Stimulated activated naive CD8-positive, alpha-beta T cell treated with anti-CD3 and anti-CD28 coated beads, Interleukin-15, Interleukin-2, amounts not matched to agents 100 U/mL and 50 U/mL, for 24 hours (primary cell): ENCODE measurements around the gene CRY2.
"Not testable (repeated sequence)": the region's sequence is repeated elsewhere in the genome, so short reads cannot be mapped to it uniquely, and the experiment has no call there.

Experiments used
- ATAC-seq: fragments of 150-1000 bp; cut with Tn5 transposase; one replicate; pipeline ENCODE4 v1.10.0; 2021
- DNase-seq: peaks from one replicate; pipeline ENCODE4 v3.0.0; 2021

CRY2 gene

DNA sequence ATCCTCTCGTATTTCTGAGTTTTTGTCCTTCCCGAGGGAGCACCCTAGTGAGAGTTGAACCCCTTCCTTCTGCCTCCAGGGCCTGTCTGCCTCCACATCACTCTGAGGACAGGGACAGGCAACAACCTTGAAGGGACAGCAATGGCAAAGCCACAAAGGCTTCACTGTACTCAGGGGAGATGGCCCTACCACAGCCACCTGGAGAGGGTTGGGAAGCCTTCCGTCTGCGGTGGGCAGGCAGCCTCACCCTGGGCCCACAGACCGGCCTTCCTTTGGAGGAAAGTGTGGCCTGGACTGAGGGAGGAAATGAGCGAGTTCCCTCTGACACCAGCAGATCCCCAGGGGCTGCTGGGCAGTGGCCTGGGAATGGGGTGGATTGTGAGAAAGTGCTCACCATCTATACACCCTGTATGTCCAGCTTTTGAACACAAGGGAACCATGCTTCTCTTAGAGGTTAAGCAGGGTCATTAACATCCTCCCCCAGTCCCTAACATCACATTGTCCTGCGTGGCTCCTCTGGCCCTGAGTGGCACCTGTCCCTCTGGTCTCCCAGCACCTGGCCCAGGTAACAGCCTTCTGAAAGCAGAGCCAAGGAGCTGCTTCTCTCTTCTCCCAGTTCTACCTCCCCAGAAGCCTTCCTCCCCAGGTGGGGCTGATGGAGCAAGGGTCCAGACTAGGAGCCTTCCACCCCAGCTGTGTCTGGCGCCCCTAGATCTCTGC is 35.5 kb upstream of the CRY2 start:
- DNase-seq (no peak), ATAC-seq (no peak)

DNA sequence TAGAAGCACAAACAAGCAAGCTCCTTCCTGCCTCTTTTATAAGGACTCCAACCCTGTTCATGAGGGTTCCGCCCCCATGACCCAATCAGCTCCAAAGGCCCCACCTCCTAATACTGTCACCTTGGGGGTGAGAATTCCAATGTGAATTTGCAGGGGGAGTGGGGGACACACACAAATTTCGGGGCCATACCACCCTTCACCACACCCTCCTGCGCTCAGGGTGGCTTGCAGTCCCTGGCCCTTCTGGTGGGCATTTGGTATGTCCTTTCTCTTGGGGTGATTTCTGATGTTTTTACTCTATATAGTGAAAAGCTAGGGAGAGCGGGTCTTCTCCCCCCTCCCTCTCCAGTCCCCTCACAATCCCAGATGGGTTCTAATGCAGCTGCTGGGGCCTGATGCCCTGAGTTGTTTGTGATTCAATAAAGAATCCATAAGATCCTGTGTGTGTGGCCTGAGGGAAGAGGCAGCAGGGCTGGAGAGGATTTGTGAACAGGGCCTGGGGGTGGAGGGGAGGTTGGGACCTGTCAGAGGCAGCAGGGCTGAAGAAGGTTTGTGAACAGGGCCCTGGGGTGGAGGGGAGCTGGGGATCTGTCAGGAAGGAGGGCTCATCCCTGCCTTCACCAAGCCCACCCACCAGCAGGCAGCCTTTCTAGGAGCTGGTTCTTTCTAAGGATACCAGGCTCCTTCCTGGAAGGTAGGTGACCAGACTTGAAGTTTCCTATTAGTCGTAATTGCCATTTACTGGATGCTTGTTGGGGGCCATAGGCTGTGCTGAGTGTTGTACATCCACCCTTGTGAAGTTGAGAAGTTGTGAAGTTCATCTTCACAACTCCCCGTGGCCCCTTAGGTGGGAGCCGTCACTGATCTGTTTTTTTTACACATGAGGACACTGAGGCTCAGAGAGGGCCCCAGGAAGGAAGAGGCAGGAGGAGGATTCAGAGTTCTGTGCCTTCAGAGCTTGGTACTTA is 34.4 kb upstream of the CRY2 start:
- no peak for DNase-seq
- peak; percentile 51 for ATAC-seq

DNA sequence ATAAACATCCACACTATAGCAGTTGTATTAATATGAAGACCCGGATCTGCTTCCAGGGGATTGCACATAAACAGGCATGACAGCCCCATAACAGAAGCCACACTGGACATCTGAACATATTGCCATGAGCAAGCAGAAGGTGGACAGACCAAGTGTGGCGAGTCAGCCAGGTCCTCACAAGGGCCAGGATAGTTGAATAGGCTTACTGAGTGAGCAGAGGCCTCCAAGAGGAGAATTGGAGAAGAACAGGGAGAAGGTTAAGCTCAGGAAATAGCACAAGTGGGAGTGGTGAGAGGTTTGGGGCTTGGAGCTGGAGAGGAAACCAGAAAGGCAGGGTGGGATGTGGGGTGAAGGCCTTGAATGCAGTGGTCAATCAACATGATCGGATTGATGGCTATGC is 31.5 kb upstream of the CRY2 start:
- no peak for ATAC-seq
- DNase-seq, result no peak

DNA sequence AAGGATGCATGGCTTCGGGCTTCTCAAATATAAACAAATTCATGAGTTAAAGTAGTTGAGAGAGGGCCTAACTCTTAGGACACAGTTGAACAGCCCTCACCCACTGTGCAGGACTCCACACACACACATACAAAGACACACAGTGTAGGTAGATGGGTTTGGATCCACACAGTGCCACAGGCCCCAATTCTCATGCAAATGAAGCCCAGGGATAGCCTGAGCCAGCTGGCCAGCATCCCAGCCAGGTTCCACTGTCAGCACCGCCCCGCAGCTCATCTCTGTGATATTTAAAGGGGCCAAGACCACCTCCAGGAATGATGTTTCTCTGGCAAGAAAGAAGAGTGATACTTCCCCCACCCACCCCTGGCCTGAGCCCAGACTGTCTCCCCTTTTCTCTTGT is 30.7 kb upstream of the CRY2 start:
- ATAC-seq (no peak), DNase-seq (no peak)

DNA sequence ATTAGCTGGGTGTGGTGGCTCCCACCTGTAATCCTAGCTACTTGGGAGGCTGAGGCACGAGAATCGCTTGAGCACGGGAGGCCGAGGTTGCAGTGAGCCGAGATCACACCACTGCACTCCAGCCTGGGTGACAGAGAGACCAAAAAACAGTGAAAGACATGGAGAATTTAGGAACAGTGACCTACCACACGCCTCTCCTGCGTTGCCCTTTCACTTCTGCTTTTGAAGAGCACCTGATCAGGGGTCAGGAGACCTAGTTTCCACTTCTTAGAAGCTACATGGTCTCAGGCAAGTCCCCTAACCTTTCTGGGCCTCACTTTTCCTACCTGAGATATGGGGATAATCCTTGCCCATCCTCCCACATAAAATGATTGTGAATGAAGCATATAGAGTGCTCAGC is 30.1 kb upstream of the CRY2 start:
- no peak for DNase-seq
- no peak for ATAC-seq

DNA sequence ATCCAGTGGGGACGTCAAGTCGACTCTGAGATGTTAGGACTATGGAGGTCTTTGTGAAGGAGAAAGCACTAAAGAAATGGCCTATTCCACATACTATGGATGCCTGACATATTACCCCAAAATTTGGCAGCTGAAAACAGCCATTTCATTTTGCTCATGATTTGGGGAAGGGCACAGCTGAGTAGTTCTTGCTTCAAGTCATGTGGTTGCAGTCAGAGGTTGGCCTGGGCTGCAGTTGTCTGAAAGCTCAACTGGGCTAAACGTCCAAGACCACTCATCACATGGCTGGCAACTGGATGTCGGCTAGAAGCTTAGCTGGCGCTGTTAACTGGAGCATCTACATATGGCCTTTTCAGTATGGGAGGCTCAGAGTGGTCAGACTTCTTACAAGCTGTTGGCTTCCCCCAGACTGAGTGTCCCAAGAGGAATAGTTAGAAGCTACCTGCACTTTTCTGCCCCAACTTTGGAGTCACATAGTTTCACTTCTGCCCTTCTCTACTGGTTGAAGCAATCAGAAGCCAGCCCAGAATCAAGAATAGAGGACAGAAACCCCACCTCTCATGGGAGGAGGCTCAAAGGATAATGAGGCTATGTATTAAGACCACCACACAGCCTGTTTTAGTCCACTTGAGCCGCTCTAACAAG is 28.2 kb upstream of the CRY2 start:
- DNase-seq, result no peak
- ATAC-seq, result no peak

DNA sequence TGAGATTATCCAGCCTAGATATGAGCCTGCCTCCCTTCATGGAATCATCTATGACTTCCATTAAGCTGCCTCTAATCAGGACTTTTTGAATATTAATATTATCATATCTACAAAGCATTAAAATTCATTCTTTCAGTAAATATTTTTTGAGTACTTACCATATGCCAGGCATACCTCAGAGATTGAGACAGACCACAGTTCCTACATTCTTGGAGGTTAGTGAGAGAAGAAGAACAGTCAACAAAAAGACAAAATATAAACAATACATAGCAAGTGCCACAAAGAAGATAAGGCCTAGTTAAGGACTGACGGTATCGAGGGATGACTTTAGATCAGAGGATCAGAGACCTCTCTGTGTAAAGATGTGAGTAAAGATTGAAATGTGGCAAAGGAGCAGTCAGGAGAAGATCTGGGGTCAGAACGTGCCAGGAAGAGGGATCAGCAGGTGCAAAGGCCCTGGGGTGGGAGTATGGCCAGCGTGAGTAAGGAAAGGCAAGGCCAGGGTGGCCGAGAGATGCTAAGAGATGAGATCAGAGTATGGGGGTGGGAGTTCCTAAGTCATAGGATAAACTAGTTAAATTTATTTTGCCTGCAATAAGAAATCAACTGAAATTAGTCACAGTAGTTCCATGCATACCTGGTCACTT is 26.9 kb upstream of the CRY2 start:
- DNase-seq (no peak), ATAC-seq (no peak)

DNA sequence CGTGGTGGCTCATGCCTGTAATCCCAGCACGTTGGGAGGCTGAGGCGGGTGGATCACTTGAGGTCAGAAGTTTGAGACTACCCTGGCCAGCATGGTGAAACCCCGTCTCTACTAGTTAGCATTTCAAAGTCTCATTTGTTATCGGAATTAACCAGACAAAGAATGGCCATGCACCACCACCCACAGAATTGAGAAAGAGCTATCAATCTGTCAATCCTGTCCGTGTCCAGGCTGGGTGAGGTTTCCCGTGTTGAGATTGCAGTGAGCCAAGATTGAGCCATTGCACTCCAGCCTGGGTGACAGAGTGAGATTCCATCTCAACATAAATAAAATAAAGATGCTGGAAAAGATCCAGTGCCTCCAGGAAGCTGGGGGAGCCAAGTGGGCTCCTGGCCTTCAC is 20.8 kb upstream of the CRY2 start:
- not testable (repeated sequence) for ATAC-seq, DNase-seq

DNA sequence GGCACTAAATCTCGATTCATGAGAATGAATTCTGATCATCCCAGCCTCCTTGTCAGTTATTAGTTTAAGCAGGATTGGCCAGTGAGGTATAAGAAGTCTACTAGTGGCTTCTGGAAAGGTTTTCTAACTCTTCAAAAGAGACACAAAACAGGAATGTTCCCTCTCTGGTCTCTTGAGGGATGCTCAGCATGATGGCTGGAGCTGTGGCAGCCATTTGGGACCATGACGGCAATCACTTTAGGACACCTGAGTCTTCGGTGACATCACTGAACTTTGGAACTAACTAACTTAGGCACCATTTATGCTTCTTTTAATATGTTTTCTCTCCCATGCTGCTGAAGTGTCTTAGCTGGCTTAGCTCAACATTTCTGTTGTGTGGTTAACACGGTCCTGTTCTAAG is 20.2 kb upstream of the CRY2 start:
- DNase-seq, result no peak
- ATAC-seq, result no peak

DNA sequence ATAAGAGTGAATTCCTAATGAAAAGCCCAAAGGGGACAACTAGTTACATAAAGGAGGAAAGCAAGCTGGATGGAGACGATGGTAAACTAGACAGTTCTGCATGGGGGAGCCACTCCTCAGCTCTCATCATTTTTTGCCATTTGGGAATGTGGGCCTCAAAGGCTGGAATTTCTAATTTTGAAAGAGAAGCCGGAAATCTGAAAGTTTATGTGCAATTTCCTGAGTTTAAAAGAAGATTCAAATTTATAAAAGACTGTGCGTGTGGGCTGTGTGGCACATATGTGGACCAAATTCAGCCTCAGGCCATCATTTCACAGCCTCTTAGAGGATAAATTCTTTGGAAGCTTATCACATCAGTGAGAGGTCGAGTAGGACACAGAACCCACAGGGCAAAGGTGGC is 18.3 kb upstream of the CRY2 start:
- DNase-seq (no peak), ATAC-seq (no peak)

DNA sequence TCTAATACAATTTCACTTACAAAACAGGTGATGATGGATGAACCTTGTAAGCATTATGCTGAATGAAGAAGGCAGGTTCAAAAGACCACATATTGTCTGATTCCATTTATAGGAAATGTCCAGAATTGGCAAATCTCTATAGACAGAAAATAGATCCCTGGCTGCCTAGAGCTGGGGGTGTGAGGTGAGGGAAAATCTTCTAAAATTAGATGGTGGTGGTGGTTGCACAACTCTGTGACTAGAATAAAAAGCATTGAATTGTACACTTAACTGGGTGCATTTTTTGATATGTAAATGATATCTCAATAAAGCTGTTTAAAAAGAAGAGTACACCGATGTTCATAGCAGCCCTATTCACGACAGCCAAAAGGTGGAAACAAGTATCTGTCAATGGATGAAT is 16.7 kb upstream of the CRY2 start:
- DNase-seq (no peak), ATAC-seq (no peak)

DNA sequence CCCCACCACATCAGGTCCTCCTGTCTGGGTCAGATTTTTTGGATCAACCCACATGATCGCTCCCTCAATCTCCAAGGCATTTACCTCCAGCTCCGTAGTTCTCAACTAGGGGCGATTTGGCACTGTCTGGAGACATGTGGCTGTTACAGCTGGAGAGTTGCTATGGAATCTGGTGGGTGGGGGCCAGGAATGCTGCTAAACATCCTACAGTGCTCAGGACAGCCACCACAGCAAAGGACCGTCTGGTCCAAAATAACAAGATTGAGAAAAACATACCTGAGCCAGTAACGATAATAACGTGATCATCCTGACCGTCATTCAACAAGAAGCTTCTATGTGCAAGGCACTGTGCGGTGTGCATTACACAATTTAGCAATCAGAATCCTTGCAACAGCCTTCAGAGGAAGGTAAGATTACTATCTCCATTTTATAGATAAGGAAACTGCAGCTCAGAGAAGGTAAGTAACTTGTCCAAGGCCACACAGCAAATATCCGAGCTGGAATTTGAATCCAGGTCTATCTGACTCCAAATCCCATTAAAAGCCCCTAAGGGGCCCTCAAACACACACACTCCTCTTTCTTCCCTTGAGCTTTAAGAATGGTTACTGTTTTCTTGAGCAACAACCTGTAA is 14.3 kb upstream of the CRY2 start:
- DNase-seq, result no peak
- no peak for ATAC-seq

DNA sequence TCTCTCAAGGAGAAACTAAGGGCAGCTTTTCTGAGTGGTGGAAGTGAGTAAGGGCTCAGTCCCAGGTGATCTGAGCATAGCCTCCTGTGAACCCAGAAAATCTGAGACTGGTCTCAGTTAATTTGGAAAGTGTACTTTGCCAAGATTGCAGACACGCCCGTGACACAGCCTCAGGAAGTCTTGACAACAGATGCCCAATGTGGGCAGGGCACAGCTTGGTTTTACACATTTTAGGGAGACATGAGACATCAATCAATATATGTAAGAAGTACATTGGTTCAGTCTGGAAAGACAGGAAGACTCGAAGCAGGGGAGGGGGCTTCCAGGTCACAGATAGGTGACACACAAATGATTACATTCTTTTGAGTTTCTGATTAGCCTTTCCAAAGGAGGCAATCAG is 13.5 kb upstream of the CRY2 start:
- ATAC-seq, result no peak
- no peak for DNase-seq

DNA sequence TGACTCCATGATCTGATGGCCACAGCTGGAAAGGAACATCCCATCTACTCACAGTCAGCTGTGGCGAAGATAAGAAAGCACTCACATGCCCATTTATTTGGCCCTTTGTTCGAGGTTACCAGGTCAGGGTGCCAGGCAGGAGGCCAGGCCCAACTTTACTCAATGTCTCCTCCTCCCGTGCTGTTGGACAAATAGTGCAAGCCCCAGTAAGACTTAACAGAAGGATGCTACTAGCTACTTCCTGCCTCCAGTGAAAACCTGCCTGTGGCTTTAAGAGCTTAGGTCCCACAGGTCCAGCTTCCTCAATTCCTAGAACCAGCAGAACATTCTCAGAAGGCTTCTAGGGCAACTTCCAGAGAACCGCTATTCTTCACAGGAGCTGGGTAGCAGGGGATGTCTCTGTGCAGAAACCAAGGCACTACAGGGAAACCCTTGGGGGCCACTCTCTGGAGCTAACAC is 12.9 kb upstream of the CRY2 start:
- ATAC-seq (peak; percentile 55), DNase-seq (no peak)

DNA sequence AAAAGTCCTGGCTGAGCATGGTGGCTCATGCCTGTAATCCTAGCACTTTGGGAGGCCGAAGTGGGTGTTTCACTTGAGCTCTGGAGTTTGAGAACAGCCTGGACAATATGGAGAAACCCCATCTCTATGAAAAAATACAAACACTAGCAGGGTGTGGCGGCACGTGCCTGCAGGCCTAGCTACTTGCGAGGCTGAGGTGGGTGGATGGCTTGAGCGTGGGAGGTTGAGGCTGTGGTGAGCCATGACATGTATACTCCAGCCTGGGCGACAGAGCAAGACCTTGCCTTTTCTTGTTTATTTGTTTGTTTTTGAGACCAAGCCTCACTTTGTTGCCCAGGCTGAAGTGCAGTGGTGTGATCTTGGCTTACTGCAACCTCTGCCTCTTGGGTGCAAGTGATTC is 8.1 kb upstream of the CRY2 start:
- no peak for DNase-seq
- ATAC-seq, result no peak

DNA sequence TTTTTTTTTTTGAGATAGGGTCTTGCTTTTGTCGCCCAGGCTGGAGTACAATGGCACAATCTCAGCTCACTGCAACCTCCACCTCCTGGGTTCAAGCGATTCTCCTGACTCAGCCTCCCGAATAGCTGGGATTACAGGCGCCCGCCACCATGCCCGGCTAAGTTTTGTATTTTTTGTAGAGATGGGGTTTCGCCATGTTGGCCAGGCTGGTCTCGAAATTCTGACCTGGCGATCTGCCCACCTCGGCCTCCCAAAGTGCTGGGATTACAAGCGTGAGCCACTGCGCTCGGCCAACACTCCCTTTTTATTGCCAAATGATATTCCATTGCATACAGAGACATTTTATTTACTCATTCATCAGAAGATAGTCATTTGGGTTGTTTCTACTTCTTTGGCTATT is 7.0 kb upstream of the CRY2 start:
- ATAC-seq, DNase-seq: not testable (repeated sequence)

DNA sequence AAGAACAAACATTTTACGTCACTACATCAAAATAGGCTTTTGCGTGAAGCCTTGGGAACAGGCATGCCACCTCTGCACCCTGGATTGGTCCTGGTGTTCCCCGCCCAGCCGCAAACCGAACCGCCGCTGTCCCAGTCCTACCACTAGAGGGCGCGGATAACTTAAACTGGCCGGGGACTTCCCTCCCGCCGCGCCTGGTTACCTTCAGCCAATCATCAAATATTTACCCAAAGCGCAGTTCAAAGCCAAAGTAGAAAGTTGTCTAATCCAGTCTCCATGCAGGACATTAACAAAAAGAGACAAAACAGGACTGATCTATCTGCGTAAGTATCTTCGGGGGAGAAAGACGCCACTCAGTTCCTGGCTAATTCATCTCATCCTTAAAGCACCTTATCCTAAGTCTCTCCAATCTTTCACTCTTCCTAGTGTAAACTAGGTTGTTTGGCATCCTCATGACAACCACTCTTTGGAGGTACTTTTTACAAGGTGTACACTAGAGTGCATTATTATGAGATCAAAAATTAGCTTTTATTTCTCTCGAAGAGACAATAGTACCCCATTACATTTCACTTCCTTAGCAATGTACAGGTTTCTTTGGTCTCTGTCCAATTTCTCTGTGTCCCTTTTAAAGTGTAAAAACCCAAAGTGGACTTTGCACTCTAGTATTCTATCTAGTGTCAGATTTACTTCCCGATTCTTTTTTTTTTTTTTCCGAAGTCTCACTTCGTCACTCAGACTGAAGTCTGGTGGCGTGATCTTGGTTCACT is 3.9 kb upstream of the CRY2 start:
- ATAC-seq, result peak; percentile 44
- DNase-seq, result peak; percentile 88

DNA sequence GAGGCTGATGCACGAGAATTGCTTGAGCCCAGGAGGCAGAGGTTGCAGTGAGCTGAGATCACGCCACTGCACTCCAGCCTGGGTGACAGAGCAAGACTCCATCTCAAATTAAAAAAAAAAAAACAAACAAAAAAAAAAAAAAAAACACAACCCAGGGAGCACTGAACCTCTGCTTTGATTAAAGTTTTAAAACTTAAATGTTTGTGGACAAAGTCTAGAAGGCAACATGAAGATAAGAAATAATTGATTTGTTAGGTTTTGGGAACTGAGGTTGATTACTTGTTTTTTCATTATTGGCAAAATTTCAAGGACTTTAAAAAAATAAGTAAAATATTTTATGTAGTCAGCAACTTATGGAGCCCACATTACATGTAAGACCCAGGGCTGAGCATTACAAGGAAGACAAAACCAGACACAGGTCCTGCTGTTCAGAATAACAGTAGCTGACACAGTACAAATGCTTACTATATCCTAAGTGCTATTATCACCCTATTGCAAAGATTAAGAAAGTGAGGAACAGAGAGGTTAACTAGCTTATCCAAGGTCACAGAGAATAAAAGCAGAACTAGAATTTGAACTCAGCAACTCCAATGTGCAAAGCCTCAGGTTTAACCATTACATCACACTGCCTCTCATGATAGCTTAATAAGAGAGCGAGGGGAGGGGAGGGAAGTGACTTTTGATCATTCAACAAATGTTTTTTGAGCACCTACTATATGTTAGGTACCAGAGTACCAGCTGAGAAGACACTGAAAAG is 2.3 kb upstream of the CRY2 start:
- ATAC-seq (no peak), DNase-seq (no peak)

DNA sequence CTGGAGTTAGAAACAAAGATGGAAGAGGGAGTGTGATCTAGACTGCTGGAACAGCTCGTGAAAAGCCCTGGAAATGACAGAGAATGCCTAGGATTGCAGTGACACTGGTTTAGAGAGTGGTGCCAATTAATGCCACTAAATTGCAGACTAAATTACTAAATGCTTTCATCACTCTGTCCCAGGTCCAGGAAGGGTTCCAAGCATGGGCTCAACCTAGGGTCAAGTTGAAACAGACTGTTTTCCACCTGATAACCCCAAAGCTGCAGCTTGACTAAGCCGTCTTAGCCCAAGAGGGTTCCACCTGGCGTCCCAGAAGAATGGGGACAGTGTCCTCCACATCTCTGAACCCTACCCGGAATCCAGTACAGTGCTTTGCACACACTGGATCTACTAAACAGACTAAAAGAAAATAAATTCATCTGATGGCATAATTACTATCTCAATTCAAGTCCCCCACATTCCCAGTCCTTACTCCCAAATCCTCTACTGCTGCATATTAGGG is 1.1 kb upstream of the CRY2 start:
- ATAC-seq (no peak), DNase-seq (no peak)

DNA sequence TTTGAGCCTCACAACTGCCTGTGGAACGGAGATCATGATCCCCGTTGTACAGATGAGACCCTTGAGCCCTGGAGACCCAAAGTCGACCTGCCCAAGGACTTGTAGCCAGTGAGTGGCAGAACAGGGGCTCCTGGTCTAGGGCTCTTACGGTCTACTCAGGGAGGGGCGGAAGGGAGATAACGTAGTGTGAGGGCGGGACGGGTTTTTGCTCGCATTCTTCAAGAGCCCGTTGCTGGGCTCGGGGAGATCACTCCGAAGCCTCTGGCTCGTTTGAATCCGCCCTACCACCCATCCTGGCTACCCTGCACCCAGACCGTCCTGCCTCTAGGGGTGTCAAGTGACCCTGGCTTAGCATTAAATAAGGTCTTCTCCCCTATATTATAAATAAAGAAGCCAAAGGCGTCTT is 639 bp downstream of the CRY2 start:
- peak; percentile 21 for ATAC-seq
- peak; percentile 45 for DNase-seq
